SU-DHL-6 (cell line): ENCODE measurements around the gene CMKLR1.

Experiments
- H2AFZ ChIP-seq: fragments of 200-600 bp; sonication (generic); 2 replicates; pipeline ENCODE4 v1.6.1; 2014; ENCODE audit warnings: low read depth, mild to moderate bottlenecking, moderate library complexity, mixed read lengths, antibody characterized with exemption, low read length; ENCODE audit not compliant: severe bottlenecking
- H3F3A ChIP-seq: fragments of 200-600 bp; shearing (Covaris generic); 2 replicates; pipeline ENCODE4 v1.6.0; 2016; ENCODE audit warnings: antibody characterized with exemption, mild to moderate bottlenecking; ENCODE audit not compliant: insufficient read depth
- H3K27ac ChIP-seq: fragments of 200-600 bp; sonication (generic); 2 replicates; pipeline ENCODE4 v1.5.1; 2016; ENCODE audit warnings: low read depth, mild to moderate bottlenecking, low read length, moderate library complexity, mixed read lengths
- H3K27me3 ChIP-seq: fragments of 200-600 bp; sonication (generic), shearing (Covaris generic); 2 replicates; pipeline ENCODE4 v1.6.0; 2014; ENCODE audit warnings: mild to moderate bottlenecking, low read length
- H3K36me3 ChIP-seq: fragments of 200-600 bp; sonication (generic); 2 replicates; pipeline ENCODE4 v1.6.1; 2014; ENCODE audit warnings: mild to moderate bottlenecking, low read length, mixed read lengths
- H3K4me2 ChIP-seq: fragments of 300-600, 200-600 bp; shearing (Covaris generic), sonication (generic); 2 replicates; pipeline ENCODE4 v1.6.0; 2014; ENCODE audit warnings: low read length, low read depth, mild to moderate bottlenecking; ENCODE audit not compliant: poor library complexity, severe bottlenecking
- H3K4me3 ChIP-seq: fragments of 200-600 bp; sonication (generic); 2 replicates; pipeline ENCODE4 v1.5.1; 2014; ENCODE audit warnings: antibody characterized with exemption, low read length, mild to moderate bottlenecking, mixed read lengths; ENCODE audit not compliant: insufficient read depth, poor library complexity, severe bottlenecking
- H3K79me2 ChIP-seq: fragments of 200-600 bp; sonication (generic); 2 replicates; pipeline ENCODE4 v1.6.1; 2014; ENCODE audit warnings: mild to moderate bottlenecking, low read length, moderate library complexity; ENCODE audit not compliant: insufficient read depth
- H3K9ac ChIP-seq: fragments of 200-600 bp; sonication (generic); 2 replicates; pipeline ENCODE4 v1.7.0; 2014; ENCODE audit warnings: mild to moderate bottlenecking, low read length
- H3K9me2 ChIP-seq: fragments of 200-600 bp; sonication (generic); replicated peaks from 2 replicates; pipeline ENCODE4 v1.6.1; 2014; ENCODE audit warnings: low read length; ENCODE audit not compliant: insufficient read depth
- H3K9me3 ChIP-seq: fragments of 200-600 bp; sonication (generic); 2 replicates; pipeline ENCODE4 v1.6.1; 2014; ENCODE audit warnings: low read length, mixed read lengths; ENCODE audit not compliant: insufficient read depth
- H4K20me1 ChIP-seq: fragments of 200-600 bp; sonication (generic); 2 replicates; pipeline ENCODE4 v1.6.1; 2014; ENCODE audit warnings: low read depth, mild to moderate bottlenecking, antibody characterized with exemption, low read length, moderate library complexity, mixed read lengths
- CTCF ChIP-seq: fragments of 200-600 bp; sonication (generic); IDR thresholded peaks from one replicate; pipeline ENCODE4 v1.5.1; 2017; ENCODE audit warnings: antibody characterized with exemption, mild to moderate bottlenecking, low read length, moderate library complexity; ENCODE audit not compliant: insufficient read depth, poor library complexity, severe bottlenecking
- EZH2phosphoT487 ChIP-seq: fragments of 200-600 bp; sonication (generic), shearing (Covaris generic); conservative IDR thresholded peaks from 2 replicates; pipeline ENCODE4 v1.6.1; 2018; ENCODE audit warnings: mild to moderate bottlenecking, antibody characterized with exemption, low read length, moderate library complexity, mixed read lengths

CMKLR1 gene

GRCh38 chr12:108240928-108241327, 98.2 kb downstream of the CMKLR1 start:
- no peaks in the 10 kb centered on the region for H3K27me3 ChIP-seq
- TF ChIP-seq CTCF (no peak), EZH2phosphoT487 (no peak)
- no peaks in the 10 kb centered on the region for H3K36me3 ChIP-seq
- H3K4me2 ChIP-seq = no peak overlapping the region
- no peak overlapping the region for H3K4me3 ChIP-seq
- H3K9me3 ChIP-seq = no peaks in the 10 kb centered on the region
- H3K9ac ChIP-seq = no peak overlapping the region
- no peaks in the 10 kb centered on the region for H4K20me1 ChIP-seq
- H3K79me2 ChIP-seq = no peaks in the 10 kb centered on the region
- no peaks in the 10 kb centered on the region for H3F3A ChIP-seq
- no peak overlapping the region for H2AFZ ChIP-seq
- no peak overlapping the region for H3K27ac ChIP-seq
- H3K9me2 ChIP-seq = no peaks in the 10 kb centered on the region

- no peak for TF ChIP-seq EZH2phosphoT487
- no peak for TF ChIP-seq CTCF
- Histone ChIP-seq H3K4me3 (no peak overlapping the region), H2AFZ (no peak overlapping the region), H3K9me3 (no peaks in the 10 kb centered on the region), H3K4me2 (no peak overlapping the region), H3K27me3 (no peaks in the 10 kb centered on the region), H3K9me2 (no peaks in the 10 kb centered on the region), H3F3A (no peaks in the 10 kb centered on the region), H3K36me3 (no peaks in the 10 kb centered on the region), H3K79me2 (no peaks in the 10 kb centered on the region), H3K9ac (no peak overlapping the region), H4K20me1 (no peaks in the 10 kb centered on the region), H3K27ac (no peak overlapping the region)
Observed at GRCh38 chr12:108240027-108240785, 98.9 kb downstream of the CMKLR1 start.

GRCh38 chr12:108239378-108239777, 99.7 kb downstream of the CMKLR1 start:
- Histone ChIP-seq H3K79me2 (no peaks in the 10 kb centered on the region), H3K4me2 (no peak overlapping the region), H3K4me3 (no peak overlapping the region), H3K9me3 (no peaks in the 10 kb centered on the region), H4K20me1 (no peaks in the 10 kb centered on the region), H3K27me3 (no peaks in the 10 kb centered on the region), H2AFZ (no peak overlapping the region), H3F3A (no peaks in the 10 kb centered on the region), H3K9ac (no peak overlapping the region), H3K27ac (no peak overlapping the region), H3K36me3 (no peaks in the 10 kb centered on the region), H3K9me2 (no peaks in the 10 kb centered on the region)
- no peak for TF ChIP-seq CTCF
- TF ChIP-seq EZH2phosphoT487 = no peak
